Middle frontal gyrus (tissue), 1 donor: ENCODE data around the gene PIK3C2G.
"Not testable (repeated sequence)": the region's sequence is repeated elsewhere in the genome, so short reads cannot be mapped to it uniquely, and the experiment has no call there.

Experiments used
- DNase-seq: peaks from one replicate; pipeline ENCODE4 v3.0.0-alpha.2; 2015; ENCODE audit warnings: low spot score; ENCODE audit errors: extremely low spot score

Gene PIK3C2G

DNA sequence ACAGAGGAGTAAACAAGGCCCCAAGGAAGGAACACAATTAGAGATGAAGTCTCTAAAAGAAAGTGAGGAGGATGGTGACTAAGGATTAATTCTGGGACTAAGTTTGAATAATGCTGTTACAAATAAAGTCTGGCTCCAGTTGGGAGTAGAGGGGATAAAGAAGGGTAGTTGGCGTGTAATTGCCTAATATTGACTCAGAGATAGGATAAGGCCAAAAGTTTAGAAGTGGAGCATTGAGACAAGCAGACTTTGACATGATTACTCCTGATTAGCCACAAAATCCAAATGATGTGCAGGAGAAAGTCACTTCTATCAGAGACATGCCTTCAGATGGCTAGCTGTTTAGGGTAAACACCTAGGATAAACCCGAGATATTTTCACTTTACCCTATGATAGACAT, 368.1 kb downstream of the PIK3C2G start:
- no peak for DNase-seq

- no peak for DNase-seq
Observed at GRCh38 chr12:18629916-18630315, 368.6 kb downstream of the PIK3C2G start.

DNA sequence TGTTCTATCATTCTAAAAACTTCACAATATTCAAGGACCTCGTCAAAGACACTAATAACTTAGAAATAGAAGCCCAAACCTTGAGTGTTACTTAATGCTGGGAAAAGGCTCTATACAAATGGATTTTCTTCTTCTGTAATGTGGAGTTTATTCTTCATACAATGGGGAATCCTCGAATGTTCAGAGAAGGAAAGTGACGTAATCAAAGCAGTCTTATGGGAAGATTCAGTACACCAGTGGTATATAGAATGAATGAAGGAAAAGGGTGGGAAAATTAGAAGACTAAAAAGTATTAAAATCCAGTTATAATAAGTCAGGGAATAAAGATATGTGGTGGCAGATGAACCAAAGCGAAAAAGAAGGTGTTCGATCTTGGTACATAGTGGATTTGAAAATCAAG, 370.0 kb downstream of the PIK3C2G start:
- DNase-seq = no peak

GRCh38 chr12:18632848-18633247, 371.5 kb downstream of the PIK3C2G start:
- no peak for DNase-seq

DNA sequence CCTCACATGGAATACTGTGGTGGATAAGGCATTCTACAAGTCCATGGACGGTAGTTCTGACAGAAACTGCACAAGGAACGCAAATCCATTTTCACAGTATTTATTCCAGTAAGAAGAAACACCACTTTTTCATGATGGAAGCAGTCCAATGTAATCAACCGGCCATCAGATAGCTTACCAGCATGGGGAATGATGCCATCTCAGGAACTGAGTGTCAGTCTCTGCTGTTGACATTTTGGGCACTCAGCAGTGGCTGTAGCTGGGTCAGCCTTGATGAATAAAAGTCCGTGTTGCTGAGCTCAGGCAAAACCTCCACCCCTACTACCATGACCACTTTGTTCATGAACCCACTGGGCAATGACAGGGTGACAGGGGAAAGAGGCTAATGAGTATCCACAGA, 373.1 kb downstream of the PIK3C2G start:
- DNase-seq = no peak

DNA sequence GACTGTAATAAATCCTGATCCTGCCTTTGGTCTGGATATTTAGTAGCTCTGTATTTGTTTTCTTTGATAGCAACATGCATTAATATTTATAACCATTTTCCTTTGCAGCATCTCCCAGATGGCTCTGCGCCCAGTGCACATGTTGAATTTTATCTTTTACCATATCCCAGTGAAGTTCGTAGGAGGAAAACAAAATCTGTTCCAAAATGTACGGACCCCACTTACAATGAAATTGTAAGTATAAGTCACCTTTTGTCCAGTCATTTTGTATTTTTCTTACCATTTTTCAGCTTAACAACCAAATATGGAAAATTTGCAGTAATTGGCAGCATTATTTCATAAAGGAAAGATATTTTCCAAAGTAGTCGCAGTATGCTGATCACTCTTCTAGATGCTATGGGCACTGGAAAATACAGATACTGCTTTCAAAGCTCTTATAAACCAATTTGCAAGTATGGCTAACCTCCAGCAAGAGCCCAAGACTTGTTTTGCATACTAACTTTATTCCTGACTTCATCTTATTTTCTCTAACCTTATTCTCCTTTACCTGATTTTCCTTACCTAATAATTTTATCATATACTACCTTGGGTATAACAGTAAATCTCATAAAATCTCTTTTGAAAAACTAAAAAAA, 379.1 kb downstream of the PIK3C2G start:
- DNase-seq = no peak

DNA sequence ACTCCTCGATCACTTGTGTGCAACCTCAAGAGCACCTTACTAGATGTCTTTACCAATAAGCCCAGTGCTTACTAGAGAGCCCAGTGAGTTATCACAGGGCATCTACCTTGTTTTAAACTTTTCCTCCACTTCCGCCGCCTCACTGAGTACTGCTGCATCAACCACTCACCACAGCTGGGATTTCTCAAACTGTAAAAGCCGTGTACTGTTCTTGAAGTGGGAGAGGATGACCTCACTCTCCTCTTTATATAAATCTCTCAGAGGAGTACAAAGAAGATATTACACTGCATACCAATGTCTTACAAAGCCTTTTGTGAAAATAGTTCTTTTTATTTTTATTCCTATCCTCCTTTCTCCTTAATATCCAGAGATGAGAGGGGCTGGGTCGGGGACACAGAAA, 382.4 kb downstream of the PIK3C2G start:
- no peak for DNase-seq

GRCh38 chr12:18644564-18644963, 383.2 kb downstream of the PIK3C2G start:
- no peak for DNase-seq

- DNase-seq = no peak
Observed at GRCh38 chr12:18646286-18646890, 385.1 kb downstream of the PIK3C2G start.

- no peak for DNase-seq
Observed at GRCh38 chr12:18651525-18651924, 390.2 kb downstream of the PIK3C2G start.

DNA sequence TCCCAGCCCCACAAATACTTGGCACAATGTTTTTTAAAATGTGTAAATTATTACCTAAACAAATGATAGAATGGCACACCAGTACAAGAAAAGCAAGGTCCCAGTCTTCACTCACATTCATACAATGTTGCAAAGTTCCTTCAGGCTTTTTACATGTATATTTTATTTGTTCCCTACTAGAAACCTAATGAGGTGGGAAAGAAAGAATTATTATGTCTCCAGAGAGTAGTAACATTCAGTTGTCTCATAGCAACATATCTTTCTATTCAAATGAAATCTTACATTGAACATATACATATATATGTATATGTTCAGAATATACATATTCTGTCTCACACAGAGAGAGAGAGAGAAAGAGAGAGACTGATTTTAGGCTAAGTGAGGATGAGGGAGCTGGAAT, 391.3 kb downstream of the PIK3C2G start:
- no peak for DNase-seq

- no peak for DNase-seq
Observed at GRCh38 chr12:18653465-18653864, 392.1 kb downstream of the PIK3C2G start.

DNA sequence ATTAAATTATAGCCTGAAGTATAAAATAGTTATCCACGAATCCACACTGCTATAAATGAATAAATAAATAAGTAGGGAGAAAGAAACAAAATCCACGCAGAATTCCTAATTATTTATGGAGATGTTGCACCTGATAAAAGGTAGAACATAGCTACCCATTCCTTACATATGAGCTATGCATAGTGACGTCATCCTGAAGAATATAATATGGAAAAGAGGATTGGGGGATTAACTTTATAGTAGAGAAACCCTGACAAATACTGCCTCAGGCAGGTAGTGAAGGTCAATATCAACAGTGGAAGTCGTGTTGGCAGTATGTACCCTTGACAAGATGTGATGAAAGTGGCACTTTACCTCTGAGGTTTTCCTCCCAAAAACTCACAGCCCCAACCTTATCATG, 394.0 kb downstream of the PIK3C2G start:
- DNase-seq = no peak

DNA sequence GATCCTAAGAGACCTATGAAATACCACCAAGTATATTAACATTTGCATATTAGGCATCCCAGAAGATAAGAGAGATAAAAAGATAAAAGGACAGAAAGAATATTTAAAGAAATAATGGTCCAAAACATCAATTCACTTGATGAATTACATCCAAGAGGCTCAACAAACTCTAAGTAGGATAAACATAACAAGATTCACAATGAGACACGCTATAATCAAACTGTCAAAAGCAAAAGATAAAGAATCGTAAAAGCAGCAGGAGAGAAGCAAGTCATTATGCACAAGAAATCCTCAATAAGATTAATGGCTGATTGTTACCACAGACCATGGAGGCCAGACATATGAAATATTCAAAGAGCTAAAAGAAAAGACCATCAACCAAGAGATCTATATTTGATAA, 396.9 kb downstream of the PIK3C2G start:
- DNase-seq = no peak

DNA sequence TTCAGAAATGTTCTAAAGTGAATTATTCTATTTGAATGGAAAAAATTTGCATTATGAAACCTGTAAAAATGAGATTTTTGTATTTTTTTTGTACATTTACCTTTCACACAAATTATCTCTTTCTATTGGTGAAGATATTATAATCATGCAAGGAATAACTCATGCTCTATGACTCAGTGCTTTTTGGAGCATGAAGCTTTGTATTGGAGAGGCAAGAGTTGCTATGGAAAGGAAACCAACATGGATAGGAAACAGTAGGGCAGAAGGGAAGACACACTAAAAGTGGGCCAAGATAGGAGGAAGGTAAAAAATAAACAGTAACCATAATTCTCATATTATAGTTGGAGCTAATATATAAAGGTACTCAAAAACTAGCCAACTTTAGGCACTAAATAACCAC, 397.5 kb downstream of the PIK3C2G start:
- DNase-seq = no peak

DNA sequence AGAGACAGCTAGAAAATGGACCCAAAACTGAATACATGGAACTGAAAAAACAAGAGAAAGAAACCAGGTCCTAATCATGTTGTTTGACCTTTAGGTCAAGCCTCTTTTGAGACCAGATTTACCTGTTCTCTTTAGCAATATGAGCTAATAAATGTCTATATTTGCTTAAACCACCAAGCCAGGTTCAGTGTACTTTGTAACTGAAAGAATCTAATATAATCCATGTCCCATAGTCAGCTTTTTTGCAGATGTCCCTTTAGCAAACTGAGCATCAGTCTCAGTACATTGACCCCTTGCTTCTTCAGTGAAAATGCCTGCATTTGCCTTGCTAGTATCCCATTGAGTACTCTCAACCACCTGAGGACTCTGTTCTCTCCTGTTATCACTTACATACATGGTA, 414.8 kb downstream of the PIK3C2G start:
- DNase-seq = no peak

- DNase-seq = no peak
Observed at GRCh38 chr12:18676996-18677588, 415.8 kb downstream of the PIK3C2G start.

DNA sequence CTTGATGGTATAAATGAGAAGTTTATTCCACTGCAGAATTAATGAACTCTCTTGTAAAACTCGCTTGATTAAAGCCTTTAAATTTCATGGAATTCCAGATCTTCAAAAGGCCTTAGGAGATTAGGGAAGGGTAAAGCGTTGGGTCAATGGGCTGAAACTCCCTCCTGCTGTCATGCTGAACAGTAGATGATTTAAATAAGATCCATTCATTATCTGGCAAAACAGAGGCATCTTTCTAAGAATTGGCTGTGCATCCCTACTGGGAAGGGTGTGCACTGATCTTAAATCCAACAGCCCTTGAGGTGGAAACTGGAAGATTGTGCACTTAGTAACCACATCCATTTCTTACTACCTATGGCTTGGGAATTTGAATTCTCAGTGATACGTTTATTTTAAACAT, 420.5 kb downstream of the PIK3C2G start:
- no peak for DNase-seq

- no peak for DNase-seq
Observed at GRCh38 chr12:18683327-18684013, 422.2 kb downstream of the PIK3C2G start.

DNA sequence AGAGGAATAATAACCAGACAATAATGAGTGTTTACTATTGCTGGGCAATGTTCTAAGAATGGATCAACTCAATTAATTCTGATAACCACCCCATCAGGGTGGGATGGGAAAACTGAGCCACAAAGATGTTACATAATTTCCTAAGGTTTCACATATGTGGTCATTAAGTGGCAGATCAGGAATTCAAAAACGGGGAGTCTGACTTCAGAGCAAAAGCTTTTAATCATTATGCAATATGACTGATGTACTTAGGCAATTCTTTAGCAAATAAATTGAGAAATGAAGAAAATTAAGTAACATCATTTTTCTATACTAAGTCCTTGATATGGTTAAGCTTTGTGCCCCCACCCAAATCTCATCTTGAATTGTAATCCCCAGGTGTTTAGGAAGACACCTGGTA, 423.1 kb downstream of the PIK3C2G start:
- DNase-seq = no peak

DNA sequence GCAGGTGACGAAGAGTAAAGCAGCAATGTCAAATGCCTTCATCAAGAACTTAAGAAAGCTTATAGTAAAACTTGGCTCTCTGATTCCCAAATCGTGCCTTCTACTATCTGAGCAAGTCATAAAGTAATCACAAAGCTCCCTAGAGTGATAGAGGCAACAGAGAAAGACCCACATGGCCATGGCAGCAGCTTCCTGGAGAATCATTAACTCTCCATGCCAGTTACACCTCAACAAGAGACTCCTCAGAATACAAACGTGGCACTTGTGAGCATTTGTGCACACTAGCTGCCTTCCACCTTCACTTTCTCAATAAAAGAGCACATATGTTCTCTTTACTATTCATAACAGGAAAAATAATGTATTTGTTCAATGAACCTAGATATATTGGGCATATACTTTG, 428.5 kb downstream of the PIK3C2G start:
- DNase-seq = no peak

- no peak for DNase-seq
Observed at GRCh38 chr12:18690653-18691052, 429.3 kb downstream of the PIK3C2G start.

GRCh38 chr12:18693986-18694385, 432.7 kb downstream of the PIK3C2G start:
- not testable (repeated sequence) for DNase-seq
